Heart right ventricle (tissue), 16 donors: ENCODE data around the gene ASPN. TPM values are rescaled to one million over a fixed set of nuclear protein-coding genes. Genes with fewer than 3 reads are reported as not detected.

ENCODE experiments used
- ATAC-seq, 8 donors: fragments of 200-7000 bp; cut with Tn5 transposase; one replicate each; pipeline ENCODE4 v1.9.1; 2020; ENCODE audit warnings: mild to moderate bottlenecking in 8 of 8, moderate library complexity in 8 of 8, moderate number of reproducible peaks in 1 of 8
- DNase-seq, 2 donors: peaks; one replicate each; pipeline ENCODE4 v3.0.0-alpha.2; 2020
- H3K27ac ChIP-seq, 10 donors: fragments of 200-600 bp; sonication (generic) in 2 of 10; one replicate each; pipeline versions ENCODE4 v1.5.0 to v1.8.0; 2020 to 2022; ENCODE audit warnings: mild to moderate bottlenecking in 3 of 10
- H3K27me3 ChIP-seq, 7 donors: fragments of 200-600 bp; one replicate each; pipeline ENCODE4 v1.8.0; 2021 to 2022; ENCODE audit warnings: mild to moderate bottlenecking in 2 of 7
- H3K36me3 ChIP-seq, 9 donors: fragments of 200-600 bp; sonication (generic) in 1 of 9; one replicate each; pipeline versions ENCODE4 v1.5.0 to v1.8.0; 2020 to 2022; ENCODE audit warnings: mild to moderate bottlenecking in 2 of 9
- H3K4me1 ChIP-seq, 9 donors: fragments of 200-600 bp; sonication (generic) in 1 of 9; one replicate each; pipeline versions ENCODE4 v1.5.0 to v1.8.0; 2020 to 2022; ENCODE audit warnings: mild to moderate bottlenecking in 4 of 9
- H3K4me3 ChIP-seq, 10 donors: fragments of 200-600 bp; sonication (generic) in 2 of 10; one replicate each; pipeline versions ENCODE4 v1.5.0 to v1.8.0; 2020 to 2022; ENCODE audit warnings: mild to moderate bottlenecking in 7 of 10, moderate library complexity in 2 of 10
- H3K9me3 ChIP-seq, 11 donors: fragments of 200-600 bp in 10 of 11; sonication (generic) in 2 of 11; one replicate each; pipeline versions ENCODE4 v1.5.0 to v1.8.0; 2013 to 2022; ENCODE audit warnings: mild to moderate bottlenecking in 2 of 11, control low read depth in 1 of 11, moderate library complexity in 1 of 11
- WGBS, 2 donors: extraction: QIAGEN DNeasy Blood & Tissue Kit; methylation state at CpG; one replicate each; pipeline ENCODE4 v1.1.7; 2013; ENCODE audit warnings: inconsistent platforms in 1 of 2; 5-methylcytosine and 5-hydroxymethylcytosine counted together
- intact Hi-C, 10 donors: fragments of 100-400 bp; cut with DNase I; formaldehyde crosslinking; loops; one replicate each; pipeline versions ENCODE4 v1.11.1 to v1.14.2; 2022
- polyA plus RNA-seq, 2 donors: library from polyadenylated mRNA; stranded (reverse); fragments of 200-250 nt; gene quantifications; one replicate each; pipeline ENCODE4 v1.2.3, GENCODE V29; 2013
- total RNA-seq, 10 donors: library from RNA; stranded (reverse); fragmentation: NEBNext Ultra II Directional in 3 of 10; extraction: Animal tissue kit (Norgen Biotek cat#: 25700) in 3 of 10; gene quantifications; one replicate each; pipeline versions ENCODE4 v1.2.1 to v1.2.4, GENCODE V29; 2021 to 2023
- TF ChIP-seq, protein P1 (sequence below), 9 donors: fragments of 200-600 bp; sonication (generic) in 2 of 9; IDR thresholded peaks; one replicate each; pipeline versions ENCODE4 v1.5.0 to v1.8.0; 2021 to 2022; ENCODE audit warnings: antibody characterized with exemption in 9 of 9, mild to moderate bottlenecking in 5 of 9, moderate library complexity in 1 of 9
- donor health status: Arrhythmogenic right ventricular cardiomyopathy.
- donor health status: ischemic (EF 13 %, LVEDD 7.1; RV severe dilation, severe dysfunction).
- donor health status: healthy with polysubstance abuse.
- donor health status: DM: no; HTN: yes; CAD: no.
- donor health status: DM: no; HTN: no; CAD: no.
- donor health status: ischemic (EF 25% LVEDD 6.9; RV normal size, moderate dysfunction).
- donor health status: ischemic (EF 25% LVEDD 5.7; RV mildly dilated, moderate dysfunction).
- donor health status: healthy.
- donor health status: DM: yes; HTN: yes; CAD: no.
- donor health status: Ischemic cardiomyopathy.
- donor health status: ischemic (EF 35%, LVEDD 5.7; RV mildly dilated, moderate dysfunction).
- donor health status: nonischemic (EF 11% LVEDD 7.7; RV severe dilation, severe dysfunction).
- donor health status: DM: yes; HTN: yes; CAD: no.
- donor health status: PGD.
- donor health status: ischemic (EF 29% LVEDD 5.4; RV normal size, mild dysfunction).
- donor health status: nonischemic (EF 23%, LVEDD 6.1; RV moderate dilation, normal function).

ASPN gene
- total and polyA plus RNA-seq, 12 donors: 2.3 to 29.6 (median 16.9) TPM

DNA sequence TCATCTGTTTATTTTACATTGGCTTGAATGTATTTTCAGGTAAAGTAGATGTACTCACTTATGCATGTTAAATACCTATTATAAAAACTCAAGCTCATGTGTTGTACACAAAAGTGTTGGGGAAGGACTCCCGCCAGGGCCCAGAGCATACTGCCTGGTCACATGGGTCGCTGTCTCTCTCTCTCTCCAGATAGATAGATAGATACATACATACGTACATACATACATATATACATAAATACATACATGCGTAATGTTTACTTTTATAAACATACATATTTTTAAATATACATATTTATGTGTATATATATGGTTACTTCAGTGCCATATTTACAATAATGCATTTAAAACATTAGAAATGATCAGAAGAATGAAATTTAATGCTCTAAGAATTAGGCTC lies 24.7 kb downstream of the ASPN start:
- no peak for ATAC-seq
- Histone ChIP-seq H3K27ac (no peak overlapping the region), H3K9me3 (no peaks in the 10 kb centered on the region), H3K36me3 (peaks cover 0 to 44% (median 0%) of the 10 kb centered on the region in 9 donors), H3K4me1 (no peaks in the 10 kb centered on the region), H3K4me3 (no peak overlapping the region), H3K27me3 (no peaks in the 10 kb centered on the region)
- no peak for DNase-seq
- intact Hi-C loops: no loop called here
- 95 to 97% methylated on average over 4 of the region's 4 CpGs for WGBS, 2 donors
- TF ChIP-seq, protein P1, sequence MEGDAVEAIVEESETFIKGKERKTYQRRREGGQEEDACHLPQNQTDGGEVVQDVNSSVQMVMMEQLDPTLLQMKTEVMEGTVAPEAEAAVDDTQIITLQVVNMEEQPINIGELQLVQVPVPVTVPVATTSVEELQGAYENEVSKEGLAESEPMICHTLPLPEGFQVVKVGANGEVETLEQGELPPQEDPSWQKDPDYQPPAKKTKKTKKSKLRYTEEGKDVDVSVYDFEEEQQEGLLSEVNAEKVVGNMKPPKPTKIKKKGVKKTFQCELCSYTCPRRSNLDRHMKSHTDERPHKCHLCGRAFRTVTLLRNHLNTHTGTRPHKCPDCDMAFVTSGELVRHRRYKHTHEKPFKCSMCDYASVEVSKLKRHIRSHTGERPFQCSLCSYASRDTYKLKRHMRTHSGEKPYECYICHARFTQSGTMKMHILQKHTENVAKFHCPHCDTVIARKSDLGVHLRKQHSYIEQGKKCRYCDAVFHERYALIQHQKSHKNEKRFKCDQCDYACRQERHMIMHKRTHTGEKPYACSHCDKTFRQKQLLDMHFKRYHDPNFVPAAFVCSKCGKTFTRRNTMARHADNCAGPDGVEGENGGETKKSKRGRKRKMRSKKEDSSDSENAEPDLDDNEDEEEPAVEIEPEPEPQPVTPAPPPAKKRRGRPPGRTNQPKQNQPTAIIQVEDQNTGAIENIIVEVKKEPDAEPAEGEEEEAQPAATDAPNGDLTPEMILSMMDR (IDR thresholded peaks at IDR 0.05): no peak

DNA sequence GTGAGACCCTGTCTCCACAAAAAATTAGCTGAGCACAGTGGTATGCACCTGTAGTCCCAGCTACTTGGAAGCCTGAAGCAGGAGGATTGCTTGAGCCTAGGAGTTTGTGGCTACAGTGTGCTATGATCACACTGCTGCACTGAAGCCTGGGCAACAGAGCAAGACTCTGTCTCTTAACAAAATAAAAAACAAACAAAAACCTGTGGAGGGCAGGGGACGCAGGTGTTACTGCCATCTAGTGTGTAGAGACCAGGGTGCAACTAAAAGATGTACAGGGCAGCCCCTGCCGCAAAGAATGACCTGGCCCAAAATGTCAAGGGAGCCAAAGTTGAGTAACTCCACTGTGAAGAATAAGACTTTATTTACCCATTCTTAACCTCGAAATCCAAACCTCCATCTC lies 27.1 kb downstream of the ASPN start:
- no peak overlapping the region for H3K27ac ChIP-seq
- TF ChIP-seq, protein P1 (IDR thresholded peaks at IDR 0.05): peak in 2 of 9 donors; percentile 10 to 19
- no peaks in the 10 kb centered on the region for H3K9me3 ChIP-seq
- no peaks in the 10 kb centered on the region for H3K4me1 ChIP-seq
- DNase-seq: no peak
- ATAC-seq: no peak
- H3K4me3 ChIP-seq: no peak overlapping the region
- 81 to 86% methylated on average over 3 of the region's 3 CpGs for WGBS, 2 donors
- intact Hi-C loops: no loop called here
- peaks cover 0 to 33% (median 0%) of the 10 kb centered on the region in 9 donors for H3K36me3 ChIP-seq
- H3K27me3 ChIP-seq: no peaks in the 10 kb centered on the region

DNA sequence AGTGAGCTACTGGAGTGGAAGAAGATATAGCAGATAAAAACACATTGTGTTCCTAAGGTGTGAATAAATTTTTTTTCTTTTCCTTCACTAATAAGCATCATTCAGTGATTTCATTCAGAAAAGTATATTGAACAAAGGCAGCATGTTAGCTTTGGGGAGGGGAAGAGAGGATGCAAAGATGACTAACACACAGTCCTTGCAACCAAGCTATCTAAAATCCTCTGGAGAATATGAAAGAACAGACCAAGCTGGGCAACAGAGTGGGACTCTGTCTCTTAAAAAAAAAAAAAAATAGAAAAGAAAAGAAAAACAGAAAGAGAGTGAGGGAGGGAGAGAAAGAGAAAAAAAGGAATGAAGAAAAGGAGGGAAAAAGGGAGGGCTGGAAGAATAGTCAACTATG lies 35.8 kb downstream of the ASPN start:
- Histone ChIP-seq H3K36me3 (no peaks in the 10 kb centered on the region), H3K27ac (no peak overlapping the region), H3K27me3 (no peaks in the 10 kb centered on the region), H3K4me3 (no peak overlapping the region), H3K4me1 (no peaks in the 10 kb centered on the region), H3K9me3 (no peaks in the 10 kb centered on the region)
- intact Hi-C loops: loop anchor here in 2 of 10 donors (10.0 kb wide), 3 partner anchors 102 to 188 kb away; no protein-coding TSS in a partner anchor
- DNase-seq (no peak), ATAC-seq (no peak)
- TF ChIP-seq, protein P1 (IDR thresholded peaks at IDR 0.05): no peak

DNA sequence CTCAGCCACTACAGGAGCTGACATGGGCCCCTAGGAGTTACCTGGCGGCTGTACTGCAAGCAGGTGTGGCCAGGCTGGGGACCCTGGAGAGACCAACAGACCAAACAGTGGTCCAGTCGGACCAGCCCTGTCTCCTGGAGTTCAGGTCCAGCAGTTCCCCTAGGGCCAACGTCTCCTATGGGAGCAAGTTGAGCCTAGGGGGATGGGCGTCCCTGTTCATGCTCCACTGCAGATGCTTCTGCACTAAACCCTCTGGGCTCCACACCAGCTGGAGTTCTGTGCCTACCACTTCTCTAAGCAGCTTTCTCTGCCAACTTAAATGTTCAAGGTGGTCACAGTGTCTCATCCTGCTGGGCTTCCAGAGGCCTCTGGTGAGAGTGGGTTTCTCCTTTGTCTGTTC lies 37.5 kb downstream of the ASPN start:
- intact Hi-C loops: loop anchor here in 2 of 10 donors (10.0 kb wide), 3 partner anchors 100 to 190 kb away; no protein-coding TSS in a partner anchor
- Histone ChIP-seq H3K4me1 (no peaks in the 10 kb centered on the region), H3K36me3 (no peaks in the 10 kb centered on the region), H3K9me3 (no peaks in the 10 kb centered on the region), H3K27me3 (no peaks in the 10 kb centered on the region), H3K4me3 (no peak overlapping the region), H3K27ac (no peak overlapping the region)
- DNase-seq: no peak
- TF ChIP-seq, protein P1 (IDR thresholded peaks at IDR 0.05): no peak
- no peak for ATAC-seq
- 87 to 90% methylated on average over 4 of the region's 4 CpGs for WGBS, 2 donors
